HEK293 (cell line): Measurements from ENCODE around the gene TRIM7.

Experiments used
- CTCF ChIA-PET: fragments of 350-600 bp; formaldehyde crosslinking; extraction: SDS; loops from one replicate; lab custom pipeline; 2021; ENCODE audit warnings: antibody characterized with exemption; lab: Yijun Ruan, JAX
- POLR2A ChIA-PET: fragments of 300-600 bp; formaldehyde crosslinking; extraction: SDS; loops from one replicate; lab custom pipeline; 2020; ENCODE audit warnings: antibody characterized with exemption, inconsistent platforms; lab: Yijun Ruan, JAX
- H3K27ac ChIP-seq: fragments of 200-500 bp; sonication (Bioruptor generic); 2 replicates; pipeline ENCODE4 v1.5.1; 2014; ENCODE audit warnings: low read depth, low read length, control low read depth, inconsistent platforms; ENCODE audit errors: extremely low read depth
- H3K36me3 ChIP-seq, 2 experiments: fragments of 200-500 bp in 1 of 2; sonication (Bioruptor generic) in 1 of 2; 1 replicate in 1 of 2; 2 replicates in 1 of 2; pipeline ENCODE4 v1.5.1; 2014 to 2017; ENCODE audit warnings: inconsistent platforms in 2 of 2, low read length in 2 of 2; ENCODE audit not compliant: control insufficient read depth in 2 of 2, insufficient read depth in 1 of 2
- H3K4me1 ChIP-seq: fragments of 200-500 bp; sonication (Bioruptor generic); 2 replicates; pipeline ENCODE4 v1.5.1; 2014; ENCODE audit warnings: mild to moderate bottlenecking, low read length, inconsistent platforms; ENCODE audit not compliant: control insufficient read depth, insufficient read depth
- H3K4me3 ChIP-seq: 2 replicates; pipeline ENCODE4 v1.5.1; 2011; ENCODE audit warnings: low read depth, mild to moderate bottlenecking, control low read depth, low read length, moderate library complexity
- H3K9me3 ChIP-seq: fragments of 200-500 bp; sonication (Bioruptor generic); 2 replicates; pipeline ENCODE4 v1.5.1; 2014; ENCODE audit warnings: low read depth, low read length, inconsistent platforms; ENCODE audit not compliant: control insufficient read depth, insufficient read depth
- GLI2 ChIP-seq: fragments of 450-650 bp; formaldehyde crosslinking; IDR thresholded peaks from 2 replicates; pipeline ENCODE4; 2017; ENCODE audit warnings: missing biosample characterization, missing genetic modification characterization, low read depth, borderline replicate concordance
- GLIS1 ChIP-seq: fragments of 450-650 bp; formaldehyde crosslinking; IDR thresholded peaks from 2 replicates; pipeline ENCODE4 v1.5.1; 2016; ENCODE audit warnings: missing biosample characterization, missing genetic modification characterization
- KLF1 ChIP-seq: fragments of 450-650 bp; formaldehyde crosslinking; IDR thresholded peaks from 2 replicates; pipeline ENCODE4 v1.5.1; 2016; ENCODE audit warnings: missing biosample characterization, missing genetic modification characterization
- MEIS1 ChIP-seq: sonication (generic); formaldehyde crosslinking; IDR thresholded peaks from 2 replicates; pipeline ENCODE4 v1.8.1; 2022; ENCODE audit warnings: missing genetic modification reagents, mild to moderate bottlenecking, borderline replicate concordance
- OSR2 ChIP-seq: fragments of 450-650 bp; formaldehyde crosslinking; IDR thresholded peaks from 2 replicates; pipeline ENCODE4 v1.5.1; 2016; ENCODE audit warnings: missing biosample characterization, missing genetic modification characterization
- PRDM1 ChIP-seq: fragments of 450-650 bp; formaldehyde crosslinking; IDR thresholded peaks from 2 replicates; pipeline ENCODE4; 2016; ENCODE audit warnings: missing biosample characterization, missing genetic modification characterization
- SP7 ChIP-seq: fragments of 450-650 bp; formaldehyde crosslinking; IDR thresholded peaks from 2 replicates; pipeline ENCODE4 v1.5.1; 2016; ENCODE audit warnings: missing biosample characterization, missing genetic modification characterization
- ZBTB1 ChIP-seq: fragments of 450-650 bp; formaldehyde crosslinking; IDR thresholded peaks from 2 replicates; pipeline ENCODE4 v1.5.1; 2016; ENCODE audit warnings: missing biosample characterization, missing genetic modification characterization
- ZBTB17 ChIP-seq: fragments of 450-650 bp; formaldehyde crosslinking; IDR thresholded peaks from 2 replicates; pipeline ENCODE4 v1.5.1; 2016; ENCODE audit warnings: missing biosample characterization, missing genetic modification characterization
- ZNF10 ChIP-seq: fragments of 450-650 bp; formaldehyde crosslinking; IDR thresholded peaks from 2 replicates; pipeline ENCODE4 v1.5.1; 2017; ENCODE audit warnings: missing biosample characterization, missing genetic modification characterization
- ZNF510 ChIP-seq: fragments of 450-650 bp; formaldehyde crosslinking; IDR thresholded peaks from 2 replicates; pipeline ENCODE4 v1.5.1; 2018; ENCODE audit warnings: mild to moderate bottlenecking, missing genetic modification characterization, missing biosample characterization; ENCODE audit not compliant: insufficient replicate concordance
- ZNF558 ChIP-seq: fragments of 450-650 bp; formaldehyde crosslinking; IDR thresholded peaks from 2 replicates; pipeline ENCODE4 v1.5.1; 2016; ENCODE audit warnings: missing biosample characterization, missing genetic modification characterization
- ZNF596 ChIP-seq: fragments of 450-650 bp; IDR thresholded peaks from 2 replicates; pipeline ENCODE4 v1.5.0; 2018; ENCODE audit warnings: missing biosample characterization, mild to moderate bottlenecking, missing genetic modification characterization, moderate library complexity
- ZNF621 ChIP-seq: fragments of 450-650 bp; formaldehyde crosslinking; IDR thresholded peaks from 2 replicates; pipeline ENCODE4 v1.5.1; 2017; ENCODE audit warnings: missing biosample characterization, missing genetic modification characterization
- ZNF677 ChIP-seq: fragments of 450-650 bp; IDR thresholded peaks from 2 replicates; pipeline ENCODE4 v1.5.0; 2018; ENCODE audit warnings: missing biosample characterization, mild to moderate bottlenecking, missing genetic modification characterization, moderate library complexity
- ZNF768 ChIP-seq: fragments of 450-650 bp; formaldehyde crosslinking; IDR thresholded peaks from 2 replicates; pipeline ENCODE4 v1.5.1; 2018; ENCODE audit warnings: missing biosample characterization, mild to moderate bottlenecking, missing genetic modification characterization
- TF ChIP-seq, protein P1 (sequence below): fragments of 450-650 bp; formaldehyde crosslinking; IDR thresholded peaks from 2 replicates; pipeline ENCODE4 v1.5.1; 2016; ENCODE audit warnings: missing biosample characterization, missing genetic modification characterization
- TF ChIP-seq, protein P2 (sequence below): fragments of 450-650 bp; formaldehyde crosslinking; IDR thresholded peaks from 2 replicates; pipeline ENCODE4 v1.5.1; 2017; ENCODE audit warnings: missing biosample characterization, mild to moderate bottlenecking, missing genetic modification characterization, moderate library complexity
- TF ChIP-seq, protein P3 (sequence below): fragments of 450-650 bp; formaldehyde crosslinking; IDR thresholded peaks from 2 replicates; pipeline ENCODE4 v1.5.1; 2016; ENCODE audit warnings: missing biosample characterization, missing genetic modification characterization
- TF ChIP-seq, protein P4 (sequence below): fragments of 450-650 bp; formaldehyde crosslinking; IDR thresholded peaks from 2 replicates; pipeline ENCODE4 v1.5.1; 2016; ENCODE audit warnings: missing biosample characterization, missing genetic modification characterization
- TF ChIP-seq, protein P5 (sequence below): fragments of 450-650 bp; formaldehyde crosslinking; optimal IDR thresholded peaks from 2 replicates; pipeline ENCODE3; 2016; ENCODE audit warnings: missing biosample characterization, mild to moderate bottlenecking, missing genetic modification characterization

The TRIM7 gene

DNA sequence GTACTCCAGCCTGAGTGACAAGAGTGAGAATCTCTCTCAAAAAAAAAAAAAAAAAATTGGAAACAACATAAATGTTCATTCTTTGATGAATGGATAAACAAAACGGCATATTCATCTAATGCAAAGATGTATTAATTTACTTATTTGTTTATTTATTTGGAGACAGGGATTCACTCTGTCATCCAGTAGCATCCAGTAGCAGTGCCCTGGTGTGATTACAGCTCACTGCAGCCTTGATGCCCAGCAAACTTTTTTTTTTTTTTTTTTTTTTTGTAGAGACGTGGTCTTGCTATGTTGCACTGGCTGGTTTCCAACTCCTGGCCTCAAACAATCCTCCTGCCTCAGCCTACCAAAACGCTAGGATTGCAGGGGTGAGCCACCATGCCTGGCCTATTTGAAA lies 33.2 kb downstream of the TRIM7 start:
- H3K27ac ChIP-seq, result no peak overlapping the region
- TF ChIP-seq ZNF677 (tag by site-specific recombination), result no peak
- TF ChIP-seq, protein P1, sequence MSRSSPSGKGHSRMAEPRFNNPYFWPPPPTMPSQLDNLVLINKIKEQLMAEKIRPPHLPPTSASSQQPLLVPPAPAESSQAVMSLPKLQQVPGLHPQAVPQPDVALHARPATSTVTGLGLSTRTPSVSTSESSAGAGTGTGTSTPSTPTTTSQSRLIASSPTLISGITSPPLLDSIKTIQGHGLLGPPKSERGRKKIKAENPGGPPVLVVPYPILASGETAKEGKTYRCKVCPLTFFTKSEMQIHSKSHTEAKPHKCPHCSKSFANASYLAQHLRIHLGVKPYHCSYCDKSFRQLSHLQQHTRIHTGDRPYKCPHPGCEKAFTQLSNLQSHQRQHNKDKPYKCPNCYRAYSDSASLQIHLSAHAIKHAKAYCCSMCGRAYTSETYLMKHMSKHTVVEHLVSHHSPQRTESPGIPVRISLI, result 0 out of 2 replicates have a peak, but pooled peaks have one; percentile 43
- peak; percentile 79 for TF ChIP-seq OSR2
- TF ChIP-seq, all 188 proteins: peak for 2
- Histone ChIP-seq H3K9me3 (no peaks in the 10 kb centered on the region), H3K4me3 (no peak overlapping the region), H3K36me3 (no peaks in the 10 kb centered on the region), H3K4me1 (peaks cover 6% of the 10 kb centered on the region; the same call in 1 of the 2 replicates)
- POLR2A ChIA-PET, result interaction anchor here (0.6 to 2.1 kb wide), 3 partner anchors 52 to 1548 kb away, joined by 3 to 8 read pairs (median 5); partner anchors contain the start of genes HNRNPH1 and TRIM41
- CTCF ChIA-PET, result interaction anchor here (1.1 to 4.3 kb wide), 4 partner anchors 13 to 303 kb away, joined by 3 to 23 read pairs (median 4); no protein-coding TSS in a partner anchor

- TF ChIP-seq ZNF768 (tag by site-specific recombination) (no peak), ZBTB1 (tag by site-specific recombination) (no peak), ZNF510 (tag by site-specific recombination) (no peak)
- TF ChIP-seq, protein P2, sequence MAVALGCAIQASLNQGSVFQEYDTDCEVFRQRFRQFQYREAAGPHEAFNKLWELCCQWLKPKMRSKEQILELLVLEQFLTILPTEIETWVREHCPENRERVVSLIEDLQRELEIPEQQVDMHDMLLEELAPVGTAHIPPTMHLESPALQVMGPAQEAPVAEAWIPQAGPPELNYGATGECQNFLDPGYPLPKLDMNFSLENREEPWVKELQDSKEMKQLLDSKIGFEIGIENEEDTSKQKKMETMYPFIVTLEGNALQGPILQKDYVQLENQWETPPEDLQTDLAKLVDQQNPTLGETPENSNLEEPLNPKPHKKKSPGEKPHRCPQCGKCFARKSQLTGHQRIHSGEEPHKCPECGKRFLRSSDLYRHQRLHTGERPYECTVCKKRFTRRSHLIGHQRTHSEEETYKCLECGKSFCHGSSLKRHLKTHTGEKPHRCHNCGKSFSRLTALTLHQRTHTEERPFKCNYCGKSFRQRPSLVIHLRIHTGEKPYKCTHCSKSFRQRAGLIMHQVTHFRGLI (tag by site-specific recombination), result no peak
- Histone ChIP-seq H3K36me3 (no peaks in the 10 kb centered on the region), H3K27ac (no peak overlapping the region), H3K4me3 (no peak overlapping the region), H3K4me1 (peaks cover 6% of the 10 kb centered on the region; the same call in 1 of the 2 replicates), H3K9me3 (no peaks in the 10 kb centered on the region)
- ChIA-PET POLR2A (interaction anchor here (0.7 kb wide), 1 partner anchor 53 kb away, joined by 4 read pairs; no protein-coding TSS in a partner anchor), CTCF (no interaction called here)
These were observed 34.0 kb downstream of the TRIM7 start for GRCh38 chr5:181170996-181171395.

DNA sequence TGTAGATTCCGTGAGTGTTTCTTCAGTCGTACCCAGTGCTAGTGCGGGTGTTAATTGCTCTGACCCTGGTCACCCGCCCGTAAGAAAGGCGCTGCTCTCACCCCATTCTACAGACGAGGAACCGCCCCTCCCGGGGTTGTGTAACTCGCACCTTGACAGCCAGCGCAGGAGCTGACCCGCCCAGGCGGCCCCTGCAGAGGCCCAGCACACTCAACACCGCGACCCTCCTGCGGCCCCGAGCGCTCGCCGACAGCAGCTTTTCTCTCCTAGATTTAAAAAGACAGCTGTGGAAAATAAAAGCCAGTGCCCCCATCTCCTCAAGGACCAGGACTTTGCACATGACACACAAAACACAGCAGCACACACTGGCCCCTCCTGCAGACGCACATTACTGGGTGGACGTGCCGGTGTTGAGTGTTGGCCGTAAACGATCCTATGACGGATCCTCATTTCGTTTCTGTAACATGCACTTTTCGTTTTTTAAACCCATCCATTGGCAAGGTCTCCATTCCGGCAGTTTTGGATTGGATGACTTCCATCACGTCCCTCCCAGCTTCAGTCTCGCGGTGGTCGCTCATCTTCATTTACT lies 34.7 kb downstream of the TRIM7 start:
- ChIA-PET POLR2A (interaction anchor here (0.7 kb wide), 1 partner anchor 52 kb away, joined by 4 read pairs; no protein-coding TSS in a partner anchor), CTCF (interaction anchor here (0.8 to 3.6 kb wide), 2 partner anchors 11 to 20 kb away, joined by 3 to 27 read pairs; no protein-coding TSS in a partner anchor)
- no peak; the same call in 1 of the 2 replicates for TF ChIP-seq ZBTB17 (tag by site-specific recombination)
- no peak for TF ChIP-seq ZNF621
- peak; percentile 5; the same call in 1 of the 2 replicates for TF ChIP-seq SP7 (tag by site-specific recombination)
- TF ChIP-seq GLI2 (tag by site-specific recombination), result no peak
- TF ChIP-seq, protein P3, sequence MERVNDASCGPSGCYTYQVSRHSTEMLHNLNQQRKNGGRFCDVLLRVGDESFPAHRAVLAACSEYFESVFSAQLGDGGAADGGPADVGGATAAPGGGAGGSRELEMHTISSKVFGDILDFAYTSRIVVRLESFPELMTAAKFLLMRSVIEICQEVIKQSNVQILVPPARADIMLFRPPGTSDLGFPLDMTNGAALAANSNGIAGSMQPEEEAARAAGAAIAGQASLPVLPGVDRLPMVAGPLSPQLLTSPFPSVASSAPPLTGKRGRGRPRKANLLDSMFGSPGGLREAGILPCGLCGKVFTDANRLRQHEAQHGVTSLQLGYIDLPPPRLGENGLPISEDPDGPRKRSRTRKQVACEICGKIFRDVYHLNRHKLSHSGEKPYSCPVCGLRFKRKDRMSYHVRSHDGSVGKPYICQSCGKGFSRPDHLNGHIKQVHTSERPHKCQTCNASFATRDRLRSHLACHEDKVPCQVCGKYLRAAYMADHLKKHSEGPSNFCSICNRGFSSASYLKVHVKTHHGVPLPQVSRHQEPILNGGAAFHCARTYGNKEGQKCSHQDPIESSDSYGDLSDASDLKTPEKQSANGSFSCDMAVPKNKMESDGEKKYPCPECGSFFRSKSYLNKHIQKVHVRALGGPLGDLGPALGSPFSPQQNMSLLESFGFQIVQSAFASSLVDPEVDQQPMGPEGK, result 0 out of 2 replicates have a peak, but pooled peaks have one; percentile 37
- TF ChIP-seq, protein P4, sequence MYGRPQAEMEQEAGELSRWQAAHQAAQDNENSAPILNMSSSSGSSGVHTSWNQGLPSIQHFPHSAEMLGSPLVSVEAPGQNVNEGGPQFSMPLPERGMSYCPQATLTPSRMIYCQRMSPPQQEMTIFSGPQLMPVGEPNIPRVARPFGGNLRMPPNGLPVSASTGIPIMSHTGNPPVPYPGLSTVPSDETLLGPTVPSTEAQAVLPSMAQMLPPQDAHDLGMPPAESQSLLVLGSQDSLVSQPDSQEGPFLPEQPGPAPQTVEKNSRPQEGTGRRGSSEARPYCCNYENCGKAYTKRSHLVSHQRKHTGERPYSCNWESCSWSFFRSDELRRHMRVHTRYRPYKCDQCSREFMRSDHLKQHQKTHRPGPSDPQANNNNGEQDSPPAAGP (tag by site-specific recombination), result no peak; the same call in 1 of the 2 replicates
- no peak for TF ChIP-seq ZNF558 (tag by site-specific recombination)
- no peak for TF ChIP-seq ZNF596
- TF ChIP-seq PRDM1 (tag by site-specific recombination), result no peak
- TF ChIP-seq MEIS1 (CRISPR knock-in tag), result no peak
- TF ChIP-seq, protein P5, sequence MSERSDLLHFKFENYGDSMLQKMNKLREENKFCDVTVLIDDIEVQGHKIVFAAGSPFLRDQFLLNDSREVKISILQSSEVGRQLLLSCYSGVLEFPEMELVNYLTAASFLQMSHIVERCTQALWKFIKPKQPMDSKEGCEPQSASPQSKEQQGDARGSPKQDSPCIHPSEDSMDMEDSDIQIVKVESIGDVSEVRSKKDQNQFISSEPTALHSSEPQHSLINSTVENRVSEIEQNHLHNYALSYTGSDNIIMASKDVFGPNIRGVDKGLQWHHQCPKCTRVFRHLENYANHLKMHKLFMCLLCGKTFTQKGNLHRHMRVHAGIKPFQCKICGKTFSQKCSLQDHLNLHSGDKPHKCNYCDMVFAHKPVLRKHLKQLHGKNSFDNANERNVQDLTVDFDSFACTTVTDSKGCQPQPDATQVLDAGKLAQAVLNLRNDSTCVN (tag by site-specific recombination), result peak; percentile 47
- TF ChIP-seq GLIS1 (tag by site-specific recombination), result 0 out of 2 replicates have a peak, but pooled peaks have one; percentile 4
- TF ChIP-seq KLF1 (tag by site-specific recombination), result peak; percentile 65
- no peak for TF ChIP-seq ZNF10
- TF ChIP-seq, protein P2 (tag by site-specific recombination), result no peak
- Histone ChIP-seq H3K4me3 (peak overlapping the region; percentile 27), H3K4me1 (peaks cover 6% of the 10 kb centered on the region; the same call in 1 of the 2 replicates), H3K27ac (peak overlapping the region; percentile 28), H3K36me3 (no peaks in the 10 kb centered on the region), H3K9me3 (no peaks in the 10 kb centered on the region)
